AG04450 (cell line): ENCODE results near the gene POLR1E. TPM values are rescaled to one million over a fixed set of nuclear protein-coding genes. Genes with fewer than 3 reads are reported as not detected.
"Not testable (repeated sequence)": the region's sequence is repeated elsewhere in the genome, so short reads cannot be mapped to it uniquely, and the experiment has no call there.

ENCODE experiments used
- CTCF ChIA-PET: fragments of 300-600, 350-600 bp; formaldehyde crosslinking; extraction: SDS; loops from one replicate; lab custom pipeline; 2022; ENCODE audit warnings: antibody characterized with exemption, inconsistent platforms; lab: Charles Lee
- POLR2A ChIA-PET: fragments of 350-600 bp; formaldehyde crosslinking; extraction: SDS; loops from one replicate; lab custom pipeline; 2021; ENCODE audit warnings: antibody characterized with exemption, inconsistent platforms; lab: Yijun Ruan, JAX
- DNase-seq: peaks from one replicate; pipeline ENCODE4 v3.0.0-alpha.2; 2011; ENCODE audit warnings: low read depth, low spot score
- H3K27ac ChIP-seq: one replicate; pipeline ENCODE4 v1.5.1; 2012; ENCODE audit warnings: low read depth, low read length, control low read depth
- H3K27me3 ChIP-seq: one replicate; pipeline ENCODE4 v1.6.0; 2012; ENCODE audit warnings: low read length; ENCODE audit not compliant: control insufficient read depth, insufficient read depth
- H3K4me3 ChIP-seq: 2 replicates; pipeline ENCODE4 v1.5.1; 2011; ENCODE audit warnings: mild to moderate bottlenecking, low read depth, low read length, control low read depth
- H3K9me3 ChIP-seq: 2 replicates; pipeline ENCODE4 v1.5.1; 2012; ENCODE audit warnings: low read length; ENCODE audit not compliant: control insufficient read depth, insufficient read depth
- CTCF ChIP-seq: IDR thresholded peaks from 2 replicates; pipeline ENCODE4 v1.5.1; 2011; ENCODE audit warnings: low read depth, low read length, control low read depth, inconsistent platforms
- polyA plus RNA-seq: library from polyadenylated mRNA; depleted of rRNA; stranded (reverse); fragments of >200 nt; gene quantifications from 2 replicates; pipeline ENCODE4 v1.2.3, GENCODE V29; 2011

Gene POLR1E
- polyA plus RNA-seq, 1 experiment = 44.5 TPM

GRCh38 chr9:37508834-37509206 is 23.1 kb downstream of the POLR1E start:
- POLR2A ChIA-PET = no interaction called here
- Histone ChIP-seq H3K9me3 (no peaks in the 10 kb centered on the region), H3K27ac (no peak overlapping the region), H3K27me3 (no peaks in the 10 kb centered on the region), H3K4me3 (no peak overlapping the region)
- no peak for TF ChIP-seq CTCF
- no peak for DNase-seq
- CTCF ChIA-PET = interaction anchor here (0.6 kb wide), 1 partner anchor 210 kb away, joined by 3 read pairs; no protein-coding TSS in a partner anchor

- no peak for DNase-seq
- ChIA-PET POLR2A (no interaction called here), CTCF (no interaction called here)
- Histone ChIP-seq H3K4me3 (no peak overlapping the region), H3K27me3 (no peaks in the 10 kb centered on the region), H3K9me3 (no peaks in the 10 kb centered on the region), H3K27ac (no peak overlapping the region)
- no peak for TF ChIP-seq CTCF
Measured at GRCh38 chr9:37509536-37509935, 23.8 kb downstream of the POLR1E start.

DNA sequence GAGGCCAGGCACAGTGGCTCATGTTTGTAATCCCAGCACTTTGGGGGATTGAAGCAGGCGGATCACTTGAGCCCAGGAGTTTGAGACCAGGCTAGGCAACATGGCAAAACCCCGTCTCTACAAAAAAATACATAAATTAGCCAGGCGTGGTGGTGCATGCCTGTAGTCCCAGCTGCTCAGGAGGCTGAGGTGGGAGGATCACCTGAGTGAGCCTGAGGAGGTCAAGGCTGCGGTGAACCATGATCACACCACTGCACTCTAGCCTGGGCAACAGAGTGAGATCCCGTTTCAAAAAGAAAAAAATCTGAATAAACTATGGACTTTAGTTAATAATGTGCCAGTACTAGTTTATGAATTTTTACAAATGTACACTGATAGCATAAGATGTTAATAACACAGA is 24.3 kb downstream of the POLR1E start:
- POLR2A ChIA-PET, DNase-seq, H3K27me3 ChIP-seq, H3K4me3 ChIP-seq, H3K9me3 ChIP-seq, CTCF ChIA-PET, H3K27ac ChIP-seq: not testable (repeated sequence)

- CTCF ChIA-PET = interaction anchor here (1.2 kb wide), 1 partner anchor 13 kb away, joined by 3 read pairs; no protein-coding TSS in a partner anchor
- no peak overlapping the region for H3K4me3 ChIP-seq
- H3K27ac ChIP-seq = no peak overlapping the region
- TF ChIP-seq CTCF = peak; percentile 13; the same call in 1 of the 2 replicates
- no peaks in the 10 kb centered on the region for H3K9me3 ChIP-seq
- POLR2A ChIA-PET = interaction anchor here (0.9 kb wide), 1 partner anchor 26 kb away, joined by 4 read pairs; the partner anchor contains the start of gene POLR1E
- H3K27me3 ChIP-seq = no peaks in the 10 kb centered on the region
- no peak for DNase-seq
Measured at GRCh38 chr9:37511016-37512010, 25.6 kb downstream of the POLR1E start.

GRCh38 chr9:37512437-37512836 is 26.7 kb downstream of the POLR1E start:
- Histone ChIP-seq H3K27ac (no peak overlapping the region), H3K27me3 (no peaks in the 10 kb centered on the region), H3K9me3 (no peaks in the 10 kb centered on the region), H3K4me3 (no peak overlapping the region)
- no peak for TF ChIP-seq CTCF
- ChIA-PET POLR2A (no interaction called here), CTCF (no interaction called here)
- DNase-seq = no peak

DNA sequence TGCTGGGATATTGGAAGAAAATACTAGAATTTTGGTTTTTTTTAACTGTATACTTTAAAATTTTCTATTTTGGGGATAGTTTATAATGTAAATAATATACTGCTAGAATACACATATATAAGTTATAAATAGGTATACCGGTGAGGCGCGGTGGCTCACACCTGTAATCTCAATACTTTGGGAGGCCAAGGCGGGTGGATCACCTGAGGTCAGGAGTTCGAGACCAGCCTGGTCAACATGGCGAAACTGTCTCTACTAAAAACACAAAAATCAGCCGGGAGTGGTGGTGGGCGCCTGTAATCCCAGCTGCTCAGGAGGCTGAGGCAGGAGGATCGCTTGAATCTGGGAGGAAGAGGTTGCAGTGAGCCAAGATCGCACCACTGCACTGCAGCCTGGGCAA is 28.7 kb downstream of the POLR1E start:
- CTCF ChIA-PET = not testable (repeated sequence)

More for the DNA sequence above, 28.7 kb downstream of the POLR1E start:
- POLR2A ChIA-PET, H3K9me3 ChIP-seq, DNase-seq, H3K27me3 ChIP-seq, H3K4me3 ChIP-seq, H3K27ac ChIP-seq: not testable (repeated sequence)
